WTC11 (cell line): ENCODE measurements around the gene ADGRG7.

Source experiments
- AFF4 ChIP-seq: sonication (generic); formaldehyde crosslinking; IDR thresholded peaks from 2 replicates; pipeline ENCODE4 v1.8.1; 2023; ENCODE audit warnings: mild to moderate bottlenecking, missing genetic modification reagents, borderline replicate concordance
- CREB1 ChIP-seq: sonication (generic); formaldehyde crosslinking; IDR thresholded peaks from 2 replicates; pipeline ENCODE4 v1.8.0; 2023; ENCODE audit warnings: mild to moderate bottlenecking, missing genetic modification reagents
- JUN ChIP-seq: sonication (generic); formaldehyde crosslinking; IDR thresholded peaks from 2 replicates; pipeline ENCODE4 v1.8.0; 2023; ENCODE audit warnings: mild to moderate bottlenecking, missing genetic modification reagents
- NFYB ChIP-seq: sonication (generic); formaldehyde crosslinking; conservative IDR thresholded peaks from 2 replicates; pipeline ENCODE4 v1.8.0; 2022; ENCODE audit warnings: low read depth, missing genetic modification reagents
- PRDM15 ChIP-seq: sonication (generic); formaldehyde crosslinking; IDR thresholded peaks from 2 replicates; pipeline ENCODE4 v1.8.0; 2022; ENCODE audit warnings: missing genetic modification reagents
- RELA ChIP-seq: sonication (generic); formaldehyde crosslinking; IDR thresholded peaks from 2 replicates; pipeline ENCODE4 v1.8.1; 2022; ENCODE audit warnings: missing genetic modification reagents, mild to moderate bottlenecking, borderline replicate concordance
- SP1 ChIP-seq: sonication (generic); formaldehyde crosslinking; conservative IDR thresholded peaks from 2 replicates; pipeline ENCODE4 v1.8.1; 2022; ENCODE audit warnings: missing genetic modification reagents

- no peak for TF ChIP-seq JUN
- no peak for TF ChIP-seq PRDM15 (CRISPR knock-in tag)
- no peak for TF ChIP-seq NFYB (CRISPR knock-in tag)
- no peak for TF ChIP-seq RELA (CRISPR knock-in tag)
- no peak for TF ChIP-seq CREB1 (CRISPR knock-in tag)
- no peak for TF ChIP-seq AFF4
- no peak for TF ChIP-seq SP1
Observed at GRCh38 chr3:100637197-100637631, 27.8 kb downstream of the ADGRG7 start.
